GDM1 (cell line): ENCODE data around the gene DNAH6.
"Not testable (repeated sequence)": the region's sequence is repeated elsewhere in the genome, so short reads cannot be mapped to it uniquely, and the experiment has no call there.

Source experiments
- DNase-seq: peaks from one replicate; lab custom pipeline; 2025; lab: John Stamatoyannopoulos, UW

The DNAH6 gene

GRCh38 chr2:84497285-84497684 lies 19.0 kb upstream of the DNAH6 start:
- no peak for DNase-seq

GRCh38 chr2:84498150-84498799 lies 18.0 kb upstream of the DNAH6 start:
- no peak for DNase-seq

- not testable (repeated sequence) for DNase-seq
Measured at GRCh38 chr2:84511024-84511423, 5.3 kb upstream of the DNAH6 start.

- DNase-seq, result no peak
Measured at GRCh38 chr2:84515788-84516187, 510 bp upstream of the DNAH6 start.

- DNase-seq, result no peak
Measured at GRCh38 chr2:84519332-84519957, 3.1 kb downstream of the DNAH6 start.

GRCh38 chr2:84526562-84526961 lies 10.3 kb downstream of the DNAH6 start:
- DNase-seq, result no peak

GRCh38 chr2:84527137-84528129 lies 11.1 kb downstream of the DNAH6 start:
- DNase-seq, result no peak

- no peak for DNase-seq
Measured at GRCh38 chr2:84532291-84532690, 16.0 kb downstream of the DNAH6 start.

GRCh38 chr2:84534225-84534624 lies 17.9 kb downstream of the DNAH6 start:
- DNase-seq, result no peak

- no peak for DNase-seq
Measured at GRCh38 chr2:84537251-84537650, 21.0 kb downstream of the DNAH6 start.

GRCh38 chr2:84539729-84540128 lies 23.4 kb downstream of the DNAH6 start:
- DNase-seq, result no peak

GRCh38 chr2:84545005-84545404 lies 28.7 kb downstream of the DNAH6 start:
- no peak for DNase-seq

GRCh38 chr2:84546551-84546950 lies 30.3 kb downstream of the DNAH6 start:
- no peak for DNase-seq

GRCh38 chr2:84548303-84548702 lies 32.0 kb downstream of the DNAH6 start:
- DNase-seq, result no peak

- no peak for DNase-seq
Measured at GRCh38 chr2:84550916-84551315, 34.6 kb downstream of the DNAH6 start.

- not testable (repeated sequence) for DNase-seq
Measured at GRCh38 chr2:84551526-84551925, 35.2 kb downstream of the DNAH6 start.

- no peak for DNase-seq
Measured at GRCh38 chr2:84556190-84556589, 39.9 kb downstream of the DNAH6 start.

GRCh38 chr2:84559838-84560237 lies 43.5 kb downstream of the DNAH6 start:
- no peak for DNase-seq

GRCh38 chr2:84579661-84580060 lies 63.4 kb downstream of the DNAH6 start:
- DNase-seq, result no peak

GRCh38 chr2:84603911-84604310 lies 87.6 kb downstream of the DNAH6 start:
- DNase-seq, result no peak

GRCh38 chr2:84613082-84613481 lies 96.8 kb downstream of the DNAH6 start:
- no peak for DNase-seq

GRCh38 chr2:84619794-84620371 lies 103.6 kb downstream of the DNAH6 start:
- no peak for DNase-seq
